Measurements from ENCODE around the gene TEDC2.

DNA sequence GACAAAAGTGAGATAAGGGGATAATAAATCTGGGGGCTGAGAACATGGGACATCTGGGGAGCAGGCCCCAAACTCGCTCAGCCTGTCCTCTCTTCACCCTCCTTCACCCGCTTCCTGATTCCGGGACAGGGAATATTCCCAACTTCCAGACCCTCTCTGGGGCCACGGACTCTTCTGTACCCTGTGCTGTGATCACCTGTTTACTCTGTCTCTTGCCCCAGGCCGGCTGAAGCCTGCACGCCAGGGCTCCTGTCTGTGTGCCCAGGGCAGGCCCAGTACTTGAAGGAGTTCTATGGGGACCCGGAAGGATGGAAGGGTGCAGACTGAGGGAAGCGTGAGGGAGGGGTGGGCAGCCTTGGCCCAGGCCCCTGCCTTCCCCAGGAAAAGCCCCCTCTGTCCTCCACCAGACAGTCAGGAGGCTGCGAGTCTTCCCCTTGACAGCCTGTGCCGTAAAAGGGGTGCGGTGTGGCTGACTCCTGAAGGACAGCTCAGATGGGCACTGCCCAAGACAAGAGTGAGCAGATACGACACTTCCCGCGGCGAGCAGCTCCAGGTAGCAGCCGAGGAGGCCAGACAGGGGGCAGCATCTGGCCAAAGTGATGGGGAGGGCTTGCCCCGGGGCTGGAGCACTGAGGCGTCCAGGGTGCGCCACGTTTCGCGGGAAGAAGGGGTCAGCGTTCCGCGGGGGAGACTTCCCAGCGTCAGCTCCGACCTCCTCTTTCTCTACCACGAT, 31.7 kb upstream of the TEDC2 start:
- TF ChIP-seq SUZ12 (IDR thresholded peaks at IDR 0.05; ENCODE audit: extremely low read depth, insufficient read depth, insufficient read length) (no peak), YY1 (IDR thresholded peaks at IDR 0.05; ENCODE audit: insufficient read depth, insufficient read length) (no peak)
